Thyroid gland (tissue), 4 donors: ENCODE measurements around the gene GUK1.

Source experiments
- CTCF ChIP-seq, 6 experiments: fragments of 200-600 bp in 3 of 6; fragments of 450-650 bp in 3 of 6; sonication (generic) in 3 of 6; IDR thresholded peaks; one replicate each; pipeline ENCODE4 v1.5.1; 2016 to 2019; ENCODE audit warnings: antibody characterized with exemption in 6 of 6, mild to moderate bottlenecking in 2 of 6, inconsistent platforms in 1 of 6, moderate library complexity in 1 of 6
- POLR2A ChIP-seq, 2 donors: fragments of 450-650 bp; IDR thresholded peaks; one replicate each; pipeline ENCODE4 v1.6.1; 2017; ENCODE audit warnings: antibody characterized with exemption in 2 of 2, mild to moderate bottlenecking in 2 of 2, moderate library complexity in 1 of 2

DNA sequence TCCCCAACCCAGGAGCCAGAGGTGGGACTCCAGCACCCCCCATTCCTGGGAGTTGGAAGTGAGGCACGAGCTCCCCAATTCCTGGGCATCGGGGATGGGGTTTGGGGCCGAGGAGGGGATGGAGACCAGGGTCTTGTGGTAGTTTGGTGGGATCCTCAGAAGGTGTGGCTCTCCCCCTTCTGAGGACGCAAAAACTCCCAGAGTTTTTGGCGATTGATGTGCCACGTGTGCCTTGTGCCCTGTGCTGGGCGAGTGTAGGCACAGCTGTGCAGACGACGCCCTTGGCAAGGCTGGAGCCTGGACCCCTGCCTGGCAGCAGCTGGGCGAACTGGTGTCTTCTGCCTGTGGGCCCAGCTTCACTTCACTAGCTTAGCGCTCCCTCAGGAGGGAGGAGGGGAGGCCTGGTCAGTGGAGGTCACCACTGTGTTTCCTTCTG, 2.6 kb downstream of the GUK1 start:
- TF ChIP-seq CTCF (IDR thresholded peaks at IDR 0.05) (no peak), POLR2A (IDR thresholded peaks at IDR 0.05) (no peak)
